PFSK-1 (cell line): ENCODE results near the gene DUS2.

Experiments used
- FOXP2 ChIP-seq: optimal IDR thresholded peaks from 2 replicates; pipeline ENCODE3; 2011; ENCODE audit warnings: borderline replicate concordance, control low read depth, inconsistent platforms; ENCODE audit not compliant: insufficient read depth; ENCODE audit errors: extremely low read length, extremely low read depth
- POLR2AphosphoS5 ChIP-seq: IDR thresholded peaks from 2 replicates; pipeline ENCODE4 v1.6.1; 2012; ENCODE audit warnings: low read depth, mild to moderate bottlenecking, control low read depth, low read length, moderate library complexity
- SIN3A ChIP-seq: IDR thresholded peaks from 2 replicates; pipeline ENCODE4 v1.6.1; 2012; ENCODE audit warnings: mild to moderate bottlenecking, low read length, moderate library complexity, borderline replicate concordance; ENCODE audit not compliant: insufficient read depth
- TAF1 ChIP-seq: IDR thresholded peaks from 2 replicates; pipeline ENCODE4 v1.6.1; 2012; ENCODE audit warnings: low read length, control low read depth, borderline replicate concordance; ENCODE audit not compliant: insufficient read depth
- TF ChIP-seq, protein P1 (sequence below), 2 experiments: IDR thresholded peaks; 2 replicates each; pipeline versions ENCODE4 v1.6.1 to v1.8.0; 2011 to 2012; ENCODE audit warnings: low read depth in 2 of 2, low read length in 2 of 2, control low read depth in 1 of 2, inconsistent platforms in 1 of 2, mild to moderate bottlenecking in 1 of 2, moderate library complexity in 1 of 2; ENCODE audit not compliant: insufficient read depth in 1 of 2

Gene DUS2

DNA sequence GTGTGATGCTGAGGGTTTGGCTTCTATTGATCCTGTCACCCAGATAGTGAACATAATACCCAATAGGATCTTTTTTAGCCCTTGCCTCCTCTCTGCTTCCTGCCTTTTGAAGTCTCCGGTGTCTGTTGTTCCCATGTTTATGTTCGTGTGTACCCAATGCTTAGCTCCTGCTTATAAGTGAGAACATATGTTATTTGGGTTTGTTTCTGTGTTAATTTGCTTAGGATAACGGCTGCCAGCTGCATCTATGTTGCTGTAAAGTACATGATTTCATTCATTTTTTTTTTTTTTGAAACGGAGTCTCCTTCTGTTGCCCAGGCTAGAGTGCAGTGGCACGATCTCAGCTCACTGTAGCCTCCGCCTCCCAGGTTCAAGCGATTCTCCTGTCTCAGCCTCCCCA lies 23.0 kb downstream of the DUS2 start:
- TF ChIP-seq, protein P1, sequence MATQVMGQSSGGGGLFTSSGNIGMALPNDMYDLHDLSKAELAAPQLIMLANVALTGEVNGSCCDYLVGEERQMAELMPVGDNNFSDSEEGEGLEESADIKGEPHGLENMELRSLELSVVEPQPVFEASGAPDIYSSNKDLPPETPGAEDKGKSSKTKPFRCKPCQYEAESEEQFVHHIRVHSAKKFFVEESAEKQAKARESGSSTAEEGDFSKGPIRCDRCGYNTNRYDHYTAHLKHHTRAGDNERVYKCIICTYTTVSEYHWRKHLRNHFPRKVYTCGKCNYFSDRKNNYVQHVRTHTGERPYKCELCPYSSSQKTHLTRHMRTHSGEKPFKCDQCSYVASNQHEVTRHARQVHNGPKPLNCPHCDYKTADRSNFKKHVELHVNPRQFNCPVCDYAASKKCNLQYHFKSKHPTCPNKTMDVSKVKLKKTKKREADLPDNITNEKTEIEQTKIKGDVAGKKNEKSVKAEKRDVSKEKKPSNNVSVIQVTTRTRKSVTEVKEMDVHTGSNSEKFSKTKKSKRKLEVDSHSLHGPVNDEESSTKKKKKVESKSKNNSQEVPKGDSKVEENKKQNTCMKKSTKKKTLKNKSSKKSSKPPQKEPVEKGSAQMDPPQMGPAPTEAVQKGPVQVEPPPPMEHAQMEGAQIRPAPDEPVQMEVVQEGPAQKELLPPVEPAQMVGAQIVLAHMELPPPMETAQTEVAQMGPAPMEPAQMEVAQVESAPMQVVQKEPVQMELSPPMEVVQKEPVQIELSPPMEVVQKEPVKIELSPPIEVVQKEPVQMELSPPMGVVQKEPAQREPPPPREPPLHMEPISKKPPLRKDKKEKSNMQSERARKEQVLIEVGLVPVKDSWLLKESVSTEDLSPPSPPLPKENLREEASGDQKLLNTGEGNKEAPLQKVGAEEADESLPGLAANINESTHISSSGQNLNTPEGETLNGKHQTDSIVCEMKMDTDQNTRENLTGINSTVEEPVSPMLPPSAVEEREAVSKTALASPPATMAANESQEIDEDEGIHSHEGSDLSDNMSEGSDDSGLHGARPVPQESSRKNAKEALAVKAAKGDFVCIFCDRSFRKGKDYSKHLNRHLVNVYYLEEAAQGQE (IDR thresholded peaks at IDR 0.05; ENCODE audit: insufficient read depth in 1 of 2, low read depth in 2 of 2, low read length in 2 of 2) = no peak
- TF ChIP-seq FOXP2 (no peak), SIN3A (no peak), POLR2AphosphoS5 (no peak), TAF1 (no peak)

DNA sequence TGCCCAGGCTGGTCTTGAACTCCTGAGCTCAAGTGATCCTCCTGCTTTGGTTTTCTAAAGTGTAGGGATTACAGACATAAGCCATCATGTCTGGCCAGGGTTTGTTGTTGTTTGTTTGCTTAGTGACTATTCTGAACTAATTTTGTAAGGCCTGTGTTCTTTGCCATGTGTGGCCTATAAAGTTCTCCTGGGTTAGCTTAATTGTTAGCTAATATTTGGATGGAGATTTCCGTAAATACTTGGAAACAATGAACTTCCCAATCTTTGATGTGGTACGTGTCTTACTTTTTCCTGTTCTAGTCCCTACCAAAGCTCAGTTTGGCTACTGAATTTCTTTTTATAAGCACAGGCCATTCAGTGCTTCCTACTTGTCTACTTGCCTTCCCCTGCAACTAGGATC lies 24.9 kb downstream of the DUS2 start:
- TF ChIP-seq FOXP2 (no peak), SIN3A (no peak), TAF1 (no peak), POLR2AphosphoS5 (no peak)
- TF ChIP-seq, protein P1 (IDR thresholded peaks at IDR 0.05; ENCODE audit: insufficient read depth in 1 of 2, low read depth in 2 of 2, low read length in 2 of 2) = no peak

DNA sequence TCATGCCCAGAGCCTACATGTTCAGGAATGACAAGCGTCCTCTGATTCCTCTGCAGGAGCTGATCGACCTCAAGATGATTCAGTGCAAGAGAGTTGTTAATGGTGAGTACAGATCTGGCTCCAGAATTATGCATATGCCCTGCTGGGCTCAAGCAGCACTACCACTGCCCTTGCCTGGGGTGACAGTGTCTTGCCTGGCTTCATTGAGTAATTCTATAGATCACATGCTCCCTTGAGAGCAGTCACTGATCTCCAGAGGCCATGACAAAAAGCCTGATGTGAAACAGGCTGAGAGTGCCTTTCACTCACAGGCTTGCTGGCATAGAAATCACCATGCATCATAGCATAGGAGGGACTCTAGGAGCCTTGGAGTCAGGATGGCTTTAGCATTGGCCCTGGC lies 26.4 kb downstream of the DUS2 start:
- TF ChIP-seq TAF1 (no peak), POLR2AphosphoS5 (no peak), FOXP2 (no peak), SIN3A (no peak)
- TF ChIP-seq, protein P1 (IDR thresholded peaks at IDR 0.05; ENCODE audit: insufficient read depth in 1 of 2, low read depth in 2 of 2, low read length in 2 of 2) = no peak

DNA sequence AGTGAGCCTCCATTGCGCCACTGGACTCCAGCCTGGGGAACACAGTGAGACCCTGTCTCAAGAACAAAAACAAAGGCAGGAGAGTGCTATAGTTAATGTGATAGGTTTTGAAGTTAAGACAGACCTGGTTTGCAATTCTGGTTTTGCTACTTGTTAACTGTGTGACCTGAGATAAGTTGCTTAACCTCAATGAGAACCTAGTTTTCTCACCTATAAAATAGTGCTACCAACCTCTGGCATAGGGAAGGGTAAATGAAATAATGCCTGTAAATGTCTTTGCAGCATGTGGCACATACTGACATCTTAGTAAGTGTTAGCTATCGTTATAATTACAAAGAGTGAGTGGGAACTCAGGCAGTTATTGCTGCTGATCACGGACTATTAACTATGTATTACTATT lies 32.3 kb downstream of the DUS2 start:
- TF ChIP-seq FOXP2 (no peak), SIN3A (no peak), TAF1 (no peak), POLR2AphosphoS5 (no peak)
- TF ChIP-seq, protein P1 (IDR thresholded peaks at IDR 0.05; ENCODE audit: insufficient read depth in 1 of 2, low read depth in 2 of 2, low read length in 2 of 2) = no peak

DNA sequence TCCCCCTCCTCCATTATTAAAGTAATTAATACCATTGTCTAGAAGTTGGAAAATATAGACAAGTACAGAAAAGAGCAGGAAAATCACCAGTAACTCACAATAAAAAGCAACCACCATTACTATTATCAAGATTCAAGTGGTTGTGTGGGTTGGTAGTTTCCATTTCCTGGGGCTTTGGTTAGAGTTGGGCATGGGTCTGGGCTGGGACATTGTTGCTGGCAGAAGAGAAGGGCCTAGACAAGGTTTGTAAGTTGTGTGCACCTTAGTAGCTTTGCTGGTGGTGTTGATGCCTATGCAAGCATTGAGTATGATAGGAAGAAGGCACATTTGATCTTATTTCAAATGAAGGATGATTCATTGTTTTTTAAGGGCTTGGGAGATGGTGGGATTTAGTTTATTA lies 36.7 kb downstream of the DUS2 start:
- no peak for TF ChIP-seq POLR2AphosphoS5
- TF ChIP-seq, protein P1 (IDR thresholded peaks at IDR 0.05; ENCODE audit: insufficient read depth in 1 of 2, low read depth in 2 of 2, low read length in 2 of 2) = no peak
- no peak for TF ChIP-seq SIN3A
- TF ChIP-seq TAF1 = no peak
- TF ChIP-seq FOXP2 = no peak
